ENCODE measurements around the gene MTCH1. TPM values are rescaled to one million over a fixed set of nuclear protein-coding genes. Genes with fewer than 3 reads are reported as not detected.
A peak's percentile ranks its signal among the peaks of the same experiment; 100 is the strongest.

Gene MTCH1
- total and polyA plus RNA-seq, 4 donors: 120 to 210 (median 157) TPM

GRCh38 chr6:37005827-37006567 lies 20.0 kb upstream of the MTCH1 start:
- ATAC-seq (ENCODE audit: insufficient read depth, low FRiP score): no peak
- WGBS, 2 donors: 68 to 76% methylated on average over 13 of the region's 13 CpGs
- H3K4me1 ChIP-seq (ENCODE audit: control insufficient read depth in 5 of 5, insufficient read depth in 5 of 5, low read length in 5 of 5): no peaks in the 10 kb centered on the region
- TF ChIP-seq CTCF (IDR thresholded peaks at IDR 0.05; ENCODE audit: control extremely low read depth, extremely low read depth): no peak
- DNase-seq: no peak
- H3K27ac ChIP-seq (ENCODE audit: low read depth in 1 of 2, low read length in 1 of 2): peak overlapping the region in 1 of 2 donors; percentile 72
- no peaks in the 10 kb centered on the region for H3K9me3 ChIP-seq (ENCODE audit: control insufficient read depth in 4 of 4, insufficient read depth in 3 of 4, low read length in 3 of 4)
- H3K27me3 ChIP-seq (ENCODE audit: control insufficient read depth in 3 of 3, insufficient read depth in 3 of 3, low read length in 2 of 3): no peaks in the 10 kb centered on the region
- peak overlapping the region; percentile 3 for H3K4me3 ChIP-seq
- no peak overlapping the region for H3K9ac ChIP-seq (ENCODE audit: insufficient read depth in 1 of 2, low read length in 2 of 2)
- H3K36me3 ChIP-seq (ENCODE audit: control insufficient read depth in 4 of 4, insufficient read depth in 4 of 4, low read length in 4 of 4): no peaks in the 10 kb centered on the region

GRCh38 chr6:37005061-37005810 lies 19.2 kb upstream of the MTCH1 start, which contains the start of gene FGD2:
Gene FGD2, plus strand, starts transcription at chr6:37005655. Its CDS starts 163 bp downstream, at chr6:37005818.
- H3K9ac ChIP-seq (ENCODE audit: insufficient read depth in 1 of 2, low read length in 2 of 2): no peak within 1 kb of the TSS
- TF ChIP-seq CTCF (IDR thresholded peaks at IDR 0.05; ENCODE audit: control extremely low read depth, extremely low read depth): no peak
- H3K4me1 ChIP-seq (ENCODE audit: control insufficient read depth in 5 of 5, insufficient read depth in 5 of 5, low read length in 5 of 5): no peaks in the 10 kb centered on the region
- WGBS, 2 donors: 66 to 73% methylated on average over 14 of the region's 14 CpGs
- no peaks in the 10 kb centered on the region for H3K36me3 ChIP-seq (ENCODE audit: control insufficient read depth in 4 of 4, insufficient read depth in 4 of 4, low read length in 4 of 4)
- H3K27ac ChIP-seq (ENCODE audit: low read depth in 1 of 2, low read length in 1 of 2): peak within 1 kb of the TSS in 1 of 2 donors; percentile 72
- DNase-seq (no peak), ATAC-seq (ENCODE audit: insufficient read depth, low FRiP score) (no peak)
- no peaks in the 10 kb centered on the region for H3K27me3 ChIP-seq (ENCODE audit: control insufficient read depth in 3 of 3, insufficient read depth in 3 of 3, low read length in 2 of 3)
- no peaks in the 10 kb centered on the region for H3K9me3 ChIP-seq (ENCODE audit: control insufficient read depth in 4 of 4, insufficient read depth in 3 of 4, low read length in 3 of 4)
- peak within 1 kb of the TSS; percentile 3 for H3K4me3 ChIP-seq

GRCh38 chr6:37004044-37004980 lies 18.3 kb upstream of the MTCH1 start:
- ATAC-seq (ENCODE audit: insufficient read depth, low FRiP score): no peak
- WGBS, 2 donors: 73 to 88% methylated on average over 11 of the region's 11 CpGs
- Histone ChIP-seq H3K36me3 (ENCODE audit: control insufficient read depth in 4 of 4, insufficient read depth in 4 of 4, low read length in 4 of 4) (no peaks in the 10 kb centered on the region), H3K27me3 (ENCODE audit: control insufficient read depth in 3 of 3, insufficient read depth in 3 of 3, low read length in 2 of 3) (no peaks in the 10 kb centered on the region), H3K4me1 (ENCODE audit: control insufficient read depth in 5 of 5, insufficient read depth in 5 of 5, low read length in 5 of 5) (no peaks in the 10 kb centered on the region), H3K4me3 (no peak overlapping the region), H3K27ac (ENCODE audit: low read depth in 1 of 2, low read length in 1 of 2) (no peak overlapping the region), H3K9ac (ENCODE audit: insufficient read depth in 1 of 2, low read length in 2 of 2) (no peak overlapping the region), H3K9me3 (ENCODE audit: control insufficient read depth in 4 of 4, insufficient read depth in 3 of 4, low read length in 3 of 4) (no peaks in the 10 kb centered on the region)
- no peak for TF ChIP-seq CTCF (IDR thresholded peaks at IDR 0.05; ENCODE audit: control extremely low read depth, extremely low read depth)
- no peak for DNase-seq
